HCT116 (cell line): ENCODE results near the gene LINGO3. TPM values are rescaled to one million over a fixed set of nuclear protein-coding genes. Genes with fewer than 3 reads are reported as not detected.

Source experiments
- ATAC-seq: fragments of 200-7000 bp; cut with Tn5 transposase; 2 replicates; pipeline ENCODE4 v1.9.1; 2020; ENCODE audit warnings: mild to moderate bottlenecking, moderate library complexity
- BruUV-seq: library from RNA; stranded (reverse); fragments of 400-500 nt; replicated peaks from 2 replicates; lab custom pipeline; 2021; lab: Mats Ljungman, UMichigan
- CTCF ChIA-PET: fragments of 300-600 bp; sonication (Branson Sonifier 250); formaldehyde crosslinking; loops from one replicate; lab custom pipeline; 2021; ENCODE audit warnings: antibody characterized with exemption; lab: Charles Lee
- POLR2A ChIA-PET: fragments of 300-600, 350-600 bp; sonication (Branson Sonifier 250); formaldehyde crosslinking; loops from one replicate; lab custom pipeline; 2021; ENCODE audit warnings: antibody characterized with exemption; lab: Charles Lee
- RAD21 ChIA-PET, 2 experiments: fragments of 300-600 bp; sonication (Branson Sonifier 250); formaldehyde crosslinking; loops; one replicate each; lab custom pipeline; 2023; ENCODE audit warnings: low total read pairs in 2 of 2; ENCODE audit not compliant: uncharacterized antibody in 2 of 2, unreplicated experiment in 2 of 2, low non-redundant PET in 1 of 2; lab: Charles Lee
- DNase-seq: peaks from one replicate; pipeline ENCODE4 v3.0.0-alpha.2; 2010; ENCODE audit warnings: low read depth, low spot score
- H2AFZ ChIP-seq: fragments of 200-600 bp; shearing (Covaris generic), sonication (generic); 2 replicates; pipeline ENCODE4 v1.6.1; 2017; ENCODE audit warnings: low read depth, mixed run types, mixed read lengths, antibody characterized with exemption, low read length; ENCODE audit not compliant: poor library complexity, severe bottlenecking
- H3K27ac ChIP-seq: 2 replicates; pipeline ENCODE4 v1.5.1; 2012; ENCODE audit warnings: low read depth, low read length
- H3K27me3 ChIP-seq: fragments of 200-600 bp; sonication (generic); 2 replicates; pipeline ENCODE4 v1.6.1; 2016; ENCODE audit warnings: mixed run types, low read length, mixed read lengths; ENCODE audit not compliant: insufficient read depth
- H3K36me3 ChIP-seq, 2 experiments: fragments of 200-500 bp in 1 of 2; fragments of 200-600 bp in 1 of 2; sonication (Bioruptor generic) in 1 of 2; sonication (generic) in 1 of 2; 2 replicates each; pipeline versions ENCODE4 v1.5.1 to v1.6.1; 2014 to 2016; ENCODE audit warnings: low read length in 2 of 2, inconsistent platforms in 1 of 2, mixed read lengths in 1 of 2, mixed run types in 1 of 2; ENCODE audit not compliant: insufficient read depth in 2 of 2, control insufficient read depth in 1 of 2
- H3K4me1 ChIP-seq, 2 experiments: fragments of 200-600 bp in 1 of 2; sonication (generic) in 1 of 2; 2 replicates each; pipeline versions ENCODE4 v1.5.1 to v1.6.1; 2012 to 2017; ENCODE audit warnings: low read length in 2 of 2, inconsistent platforms in 1 of 2, mild to moderate bottlenecking in 1 of 2, mixed read lengths in 1 of 2, mixed run types in 1 of 2, moderate library complexity in 1 of 2; ENCODE audit not compliant: insufficient read depth in 2 of 2, control insufficient read depth in 1 of 2
- H3K4me2 ChIP-seq: fragments of 200-600 bp; sonication (generic); 2 replicates; pipeline ENCODE4 v1.6.1; 2017; ENCODE audit warnings: mixed run types, low read length, mixed read lengths
- H3K4me3 ChIP-seq, 2 experiments: fragments of 200-600 bp in 1 of 2; sonication (generic) in 1 of 2; replicated peaks in 1 of 2; 2 replicates each; pipeline ENCODE4 v1.5.1; 2011 to 2016; ENCODE audit warnings: low read length in 2 of 2, control low read depth in 1 of 2, low read depth in 1 of 2, mild to moderate bottlenecking in 1 of 2, mixed read lengths in 1 of 2, mixed run types in 1 of 2
- H3K79me2 ChIP-seq: fragments of 200-600 bp; sonication (generic); 2 replicates; pipeline ENCODE4 v1.6.1; 2017; ENCODE audit warnings: mild to moderate bottlenecking, mixed run types, low read length, moderate library complexity, mixed read lengths; ENCODE audit not compliant: insufficient read depth
- H3K9ac ChIP-seq: fragments of 200-600 bp; sonication (generic); 2 replicates; pipeline ENCODE4 v1.6.1; 2016; ENCODE audit warnings: low read length, mixed read lengths
- H3K9me2 ChIP-seq: fragments of 200-600 bp; sonication (generic), shearing (Covaris generic); 2 replicates; pipeline ENCODE4 v1.6.1; 2017; ENCODE audit warnings: mixed run types, mild to moderate bottlenecking, moderate library complexity; ENCODE audit not compliant: insufficient read depth
- H3K9me3 ChIP-seq, 2 experiments: fragments of 200-500 bp in 1 of 2; fragments of 200-600 bp in 1 of 2; sonication (Bioruptor generic) in 1 of 2; sonication (generic) in 1 of 2; 2 replicates each; pipeline ENCODE4 v1.6.1; 2014 to 2017; ENCODE audit warnings: low read length in 2 of 2, mixed read lengths in 2 of 2, inconsistent platforms in 1 of 2, low read depth in 1 of 2, mild to moderate bottlenecking in 1 of 2, mixed run types in 1 of 2, moderate library complexity in 1 of 2; ENCODE audit not compliant: control insufficient read depth in 1 of 2, insufficient read depth in 1 of 2
- H4K20me1 ChIP-seq: fragments of 200-600 bp; sonication (generic), shearing (Covaris generic); 2 replicates; pipeline ENCODE4 v1.6.1; 2017; ENCODE audit warnings: mixed run types, mild to moderate bottlenecking, moderate library complexity; ENCODE audit not compliant: insufficient read depth
- EZH2 ChIP-seq: fragments of 200-600 bp; sonication (generic); IDR thresholded peaks from 2 replicates; pipeline ENCODE4 v1.6.1; 2017; ENCODE audit warnings: antibody characterized with exemption, mixed run types
- POLR2AphosphoS5 ChIP-seq: IDR thresholded peaks from 2 replicates; pipeline ENCODE4 v1.6.1; 2011; ENCODE audit warnings: mild to moderate bottlenecking, low read depth, low read length, moderate library complexity
- SIN3A ChIP-seq: IDR thresholded peaks from 2 replicates; pipeline ENCODE4 v1.6.1; 2012; ENCODE audit warnings: low read depth
- TCF7L2 ChIP-seq: IDR thresholded peaks from 2 replicates; pipeline ENCODE4 v1.7.0; 2011; ENCODE audit warnings: borderline replicate concordance, inconsistent platforms; ENCODE audit not compliant: insufficient read depth, insufficient read length; ENCODE audit errors: extremely low read depth
- intact Hi-C: fragments of 100-400 bp; cut with micrococcal nuclease; formaldehyde crosslinking; loops from 2 replicates; pipeline ENCODE4 v1.10.0; 2022
- total RNA-seq: library from RNA; stranded (reverse); gene quantifications from one replicate; pipeline ENCODE4 v1.2.1, GENCODE V29; 2021; ENCODE audit not compliant: unreplicated experiment
- TF ChIP-seq, protein P1 (sequence below): IDR thresholded peaks from 2 replicates; pipeline ENCODE4 v1.6.1; 2012
- TF ChIP-seq, protein P2 (sequence below): IDR thresholded peaks from 2 replicates; pipeline ENCODE4 v1.6.1; 2011; ENCODE audit warnings: mild to moderate bottlenecking, low read length, moderate library complexity; ENCODE audit not compliant: insufficient replicate concordance; ENCODE audit errors: extremely low read depth

The LINGO3 gene
- total RNA-seq, 1 experiment from 2014 or later: not detected

GRCh38 chr19:2280633-2281264, 27.2 kb downstream of the LINGO3 start:
- no peak overlapping the region for H3K9ac ChIP-seq
- RAD21 ChIA-PET: no interaction called here
- intact Hi-C loops: no loop called here
- CTCF ChIA-PET: no interaction called here
- no peak for ATAC-seq
- H3K9me3 ChIP-seq: no peaks in the 10 kb centered on the region
- H3K36me3 ChIP-seq: no peaks in the 10 kb centered on the region
- H3K9me2 ChIP-seq: no peaks in the 10 kb centered on the region
- peaks cover 0 to 12% of the 10 kb centered on the region in 2 experiments; a peak in 2 of 4 replicates for H3K4me1 ChIP-seq
- H3K27me3 ChIP-seq: no peaks in the 10 kb centered on the region
- no peak for DNase-seq
- POLR2A ChIA-PET: interaction anchor here (1.1 kb wide), 1 partner anchor 104 kb away, joined by 3 read pairs; no protein-coding TSS in a partner anchor
- TF ChIP-seq SIN3A (no peak), POLR2AphosphoS5 (no peak), EZH2 (no peak), TCF7L2 (no peak)
- TF ChIP-seq, protein P1, sequence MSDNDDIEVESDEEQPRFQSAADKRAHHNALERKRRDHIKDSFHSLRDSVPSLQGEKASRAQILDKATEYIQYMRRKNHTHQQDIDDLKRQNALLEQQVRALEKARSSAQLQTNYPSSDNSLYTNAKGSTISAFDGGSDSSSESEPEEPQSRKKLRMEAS: no peak
- TF ChIP-seq, protein P2, sequence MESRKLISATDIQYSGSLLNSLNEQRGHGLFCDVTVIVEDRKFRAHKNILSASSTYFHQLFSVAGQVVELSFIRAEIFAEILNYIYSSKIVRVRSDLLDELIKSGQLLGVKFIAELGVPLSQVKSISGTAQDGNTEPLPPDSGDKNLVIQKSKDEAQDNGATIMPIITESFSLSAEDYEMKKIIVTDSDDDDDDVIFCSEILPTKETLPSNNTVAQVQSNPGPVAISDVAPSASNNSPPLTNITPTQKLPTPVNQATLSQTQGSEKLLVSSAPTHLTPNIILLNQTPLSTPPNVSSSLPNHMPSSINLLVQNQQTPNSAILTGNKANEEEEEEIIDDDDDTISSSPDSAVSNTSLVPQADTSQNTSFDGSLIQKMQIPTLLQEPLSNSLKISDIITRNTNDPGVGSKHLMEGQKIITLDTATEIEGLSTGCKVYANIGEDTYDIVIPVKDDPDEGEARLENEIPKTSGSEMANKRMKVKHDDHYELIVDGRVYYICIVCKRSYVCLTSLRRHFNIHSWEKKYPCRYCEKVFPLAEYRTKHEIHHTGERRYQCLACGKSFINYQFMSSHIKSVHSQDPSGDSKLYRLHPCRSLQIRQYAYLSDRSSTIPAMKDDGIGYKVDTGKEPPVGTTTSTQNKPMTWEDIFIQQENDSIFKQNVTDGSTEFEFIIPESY: no peak
- no TSS peak for BruUV-seq
- no peak overlapping the region for H3K4me3 ChIP-seq
- H3K4me2 ChIP-seq: no peak overlapping the region
- no peak overlapping the region for H3K27ac ChIP-seq
- no peaks in the 10 kb centered on the region for H4K20me1 ChIP-seq
- H2AFZ ChIP-seq: no peak overlapping the region
- H3K79me2 ChIP-seq: no peaks in the 10 kb centered on the region
